GM18907 (cell line): Measurements from ENCODE around the gene CLCNKB.
"Not testable (repeated sequence)": the region's sequence is repeated elsewhere in the genome, so short reads cannot be mapped to it uniquely, and the experiment has no call there.

ENCODE experiments used
- ATAC-seq: cut with Tn5 transposase; IDR thresholded peaks from one replicate; pipeline ENCODE4 v1.9.1; 2021; ENCODE audit warnings: mild to moderate bottlenecking, moderate library complexity; ENCODE audit not compliant: unreplicated experiment

The CLCNKB gene

DNA sequence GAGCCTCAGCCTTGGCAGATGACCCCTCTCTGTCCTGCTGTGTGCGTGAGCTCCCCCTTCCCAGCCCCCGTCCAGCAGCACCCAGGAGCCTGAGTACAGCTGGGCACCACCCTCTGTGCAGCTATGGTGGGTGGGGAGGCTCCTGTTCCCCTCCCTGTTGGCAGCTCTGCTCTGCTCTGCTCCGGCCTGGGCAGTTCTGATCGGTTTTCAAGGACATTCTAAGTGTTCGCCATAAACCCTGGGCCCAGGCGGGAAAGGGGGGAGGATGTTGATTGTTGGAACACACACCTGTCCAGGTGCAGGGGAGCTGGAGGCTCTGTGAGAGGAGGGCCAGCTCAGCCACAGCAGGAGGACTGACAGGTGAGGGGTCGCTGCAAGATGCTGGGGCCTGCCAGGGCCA, at the start of gene CLCNKB:
Gene CLCNKB, plus strand, starts transcription at position 262 of the 400 bp plus-strand sequence. CDS start 711 bp downstream, outside the sequence.
- ATAC-seq, result no peak

GRCh38 chr1:15994081-15994480, 49.5 kb upstream of the CLCNKB start:
- ATAC-seq, result no peak

- no peak for ATAC-seq
Measured at GRCh38 chr1:15994590-15995351, 48.8 kb upstream of the CLCNKB start.

GRCh38 chr1:15997076-15997585, 46.5 kb upstream of the CLCNKB start:
- ATAC-seq, result no peak

DNA sequence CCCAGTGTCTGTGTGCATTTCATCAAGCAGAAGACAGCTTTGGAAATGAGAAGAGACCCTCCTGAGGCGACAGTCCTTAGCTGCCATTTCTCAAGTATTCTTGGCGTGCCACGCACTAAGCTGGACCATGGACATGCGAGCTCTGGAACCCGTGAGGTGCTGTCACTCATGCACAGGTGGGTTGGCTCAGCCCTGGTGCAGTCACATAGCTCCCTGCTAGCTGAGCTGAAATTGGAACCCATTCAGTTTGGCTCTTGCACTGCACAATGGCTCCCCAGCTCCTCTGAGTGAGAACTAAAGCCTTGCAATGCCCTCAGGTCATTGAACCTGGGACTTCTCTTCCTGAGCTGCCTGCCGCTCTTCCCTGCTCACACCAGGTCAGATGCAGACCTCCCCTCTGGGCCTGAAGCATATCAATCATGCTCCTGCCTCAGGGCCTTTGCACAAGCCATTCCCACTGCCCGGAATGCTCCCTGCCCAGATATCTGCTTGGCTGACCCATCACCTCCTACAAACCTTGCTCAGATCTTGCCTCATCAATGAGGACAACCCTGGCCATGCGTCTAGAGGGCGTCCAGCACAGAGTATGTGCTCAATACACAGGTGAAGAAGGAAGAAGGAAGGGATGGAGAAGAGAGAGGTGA, 45.8 kb upstream of the CLCNKB start:
- ATAC-seq, result no peak

GRCh38 chr1:15998929-15999328, 44.7 kb upstream of the CLCNKB start:
- ATAC-seq, result no peak

DNA sequence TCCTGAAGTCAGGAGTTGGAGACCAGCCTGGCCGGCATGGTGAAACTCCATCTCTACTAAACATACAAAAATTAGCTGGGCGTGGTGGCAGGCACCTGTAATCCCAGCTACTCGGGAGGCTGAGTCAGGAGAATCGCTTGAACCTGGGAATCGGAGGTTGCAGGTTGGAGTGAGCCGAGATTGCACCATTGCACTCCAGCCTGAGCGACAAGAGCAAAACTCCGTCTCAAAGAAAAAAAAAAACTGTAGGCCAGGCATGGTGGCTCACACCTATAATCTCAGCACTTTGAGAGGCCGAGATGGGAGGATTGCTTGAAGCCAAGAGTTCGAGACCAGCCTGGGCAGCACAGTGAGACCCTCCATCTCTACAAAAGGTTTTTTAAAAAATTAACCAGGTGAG, 42.3 kb upstream of the CLCNKB start:
- ATAC-seq, result not testable (repeated sequence)

- no peak for ATAC-seq
Measured at GRCh38 chr1:16005597-16005996, 38.0 kb upstream of the CLCNKB start.

- no peak for ATAC-seq
Measured at GRCh38 chr1:16006010-16006409, 37.6 kb upstream of the CLCNKB start.

DNA sequence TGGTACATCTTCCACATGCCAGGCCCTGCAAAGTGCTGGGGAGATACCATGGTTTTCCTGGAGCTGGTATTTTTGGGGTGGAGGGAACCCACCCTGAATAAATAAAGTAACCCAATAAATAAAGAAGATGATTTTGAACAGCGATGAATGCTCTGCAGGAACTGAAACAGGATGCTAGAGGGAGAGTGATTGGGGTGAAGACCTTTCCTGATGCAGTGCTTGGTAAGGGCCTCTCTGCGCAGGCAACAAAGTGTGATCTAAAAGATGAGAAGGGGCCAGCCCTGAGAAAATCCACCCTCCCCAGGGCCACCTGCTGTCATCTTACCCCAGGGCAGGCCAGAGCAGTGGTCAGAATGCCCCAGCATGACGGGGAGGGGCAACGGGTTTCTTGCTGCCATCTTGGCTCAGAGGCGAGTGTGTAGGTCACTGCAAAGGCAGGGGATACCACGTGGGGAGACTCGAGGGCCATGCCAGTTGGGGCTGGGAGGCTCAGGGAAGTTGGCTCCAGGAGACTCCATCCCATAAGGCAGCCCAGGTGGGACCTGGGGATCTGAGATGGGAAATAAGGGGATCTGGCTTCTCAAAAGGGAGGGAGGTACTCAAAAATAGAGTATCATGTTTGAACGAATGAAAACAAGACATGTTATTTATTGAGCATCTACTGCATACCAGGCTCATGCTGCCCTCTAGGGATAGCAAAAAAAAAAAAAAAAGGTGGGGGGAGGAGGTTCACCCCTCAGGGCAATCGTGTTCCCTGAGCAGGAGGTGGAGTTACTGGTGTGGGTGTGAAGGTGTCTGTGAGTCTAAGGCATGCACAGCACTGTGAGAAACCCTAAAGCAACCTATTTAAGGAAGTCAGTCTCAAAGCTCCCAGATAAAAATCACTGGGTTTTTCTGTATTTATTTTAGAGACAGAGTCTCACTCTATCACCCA, 36.8 kb upstream of the CLCNKB start:
- ATAC-seq, result no peak

GRCh38 chr1:16007671-16008341, 35.8 kb upstream of the CLCNKB start:
- no peak for ATAC-seq

- no peak for ATAC-seq
Measured at GRCh38 chr1:16009030-16009460, 34.5 kb upstream of the CLCNKB start.

DNA sequence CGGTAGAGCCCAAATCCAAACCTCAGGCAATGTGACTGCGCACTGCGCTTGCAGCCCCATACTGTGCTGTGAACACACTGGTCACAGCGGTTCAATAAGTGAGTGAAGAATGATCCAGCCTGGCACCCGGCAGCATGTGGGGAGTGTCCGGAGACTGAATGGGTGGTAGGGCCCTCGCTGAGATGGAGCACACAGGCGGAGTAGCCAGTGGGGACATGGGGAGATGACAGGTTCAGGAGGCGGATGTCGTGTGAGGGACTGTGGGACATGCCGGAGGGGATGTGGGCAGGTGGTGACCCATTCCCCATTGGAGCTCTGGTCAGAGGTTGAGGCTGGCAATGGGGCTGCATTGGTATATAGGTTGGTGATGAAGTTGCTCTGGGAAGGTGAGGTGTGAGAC, 33.9 kb upstream of the CLCNKB start:
- no peak for ATAC-seq

DNA sequence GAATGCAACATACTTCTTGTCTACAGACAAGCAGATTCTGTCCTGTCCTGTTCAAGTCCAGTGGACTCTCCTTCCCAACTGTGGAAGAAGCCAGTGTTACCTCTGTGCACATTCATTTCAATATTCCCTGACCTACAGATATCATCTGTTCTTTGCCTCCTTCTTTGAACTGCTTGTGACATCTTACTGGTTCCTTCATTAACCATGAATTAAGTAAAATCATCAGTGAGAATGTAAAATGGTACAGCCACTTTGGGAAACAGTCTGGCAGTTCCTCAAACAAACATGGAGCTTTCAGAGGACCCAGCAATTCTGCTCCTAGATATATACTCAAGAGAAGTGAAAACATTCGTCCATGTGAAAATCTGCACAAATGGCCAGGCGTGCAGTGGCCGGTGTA, 32.7 kb upstream of the CLCNKB start:
- ATAC-seq, result no peak

DNA sequence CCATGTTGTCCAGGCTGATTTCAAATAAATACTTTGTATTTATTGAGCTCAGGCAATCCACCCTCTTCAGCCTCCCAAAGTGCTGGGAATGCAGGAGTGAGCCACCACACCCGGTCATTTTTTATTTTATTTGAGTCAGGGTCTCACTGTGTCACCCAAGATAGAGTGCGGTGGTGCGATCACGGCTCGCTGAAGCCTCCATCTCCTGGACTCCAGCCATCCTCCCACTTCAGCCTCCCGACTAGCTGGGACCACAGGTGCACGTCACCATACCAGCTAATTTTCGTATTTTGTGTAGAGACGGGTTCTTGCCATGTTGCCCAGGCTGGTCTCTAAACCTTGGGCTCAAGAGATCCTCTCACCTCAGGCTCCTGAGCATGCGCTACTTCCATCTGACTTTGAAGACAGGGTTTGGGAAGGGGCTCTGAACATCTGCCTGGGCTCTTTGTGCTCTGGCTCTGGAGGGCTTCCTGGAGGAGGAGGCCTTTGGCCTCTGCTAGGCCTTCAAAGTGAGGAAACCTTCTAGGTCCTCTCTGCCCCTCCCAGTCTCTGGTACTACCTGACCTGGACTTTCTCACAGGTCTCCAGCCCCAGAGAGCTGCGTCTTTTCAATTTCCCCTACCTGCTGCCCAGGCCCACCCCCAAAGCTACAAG, 31.5 kb upstream of the CLCNKB start:
- no peak for ATAC-seq

GRCh38 chr1:16012590-16013219, 30.9 kb upstream of the CLCNKB start:
- no peak for ATAC-seq

- no peak for ATAC-seq
Measured at GRCh38 chr1:16013220-16013907, 30.2 kb upstream of the CLCNKB start.

DNA sequence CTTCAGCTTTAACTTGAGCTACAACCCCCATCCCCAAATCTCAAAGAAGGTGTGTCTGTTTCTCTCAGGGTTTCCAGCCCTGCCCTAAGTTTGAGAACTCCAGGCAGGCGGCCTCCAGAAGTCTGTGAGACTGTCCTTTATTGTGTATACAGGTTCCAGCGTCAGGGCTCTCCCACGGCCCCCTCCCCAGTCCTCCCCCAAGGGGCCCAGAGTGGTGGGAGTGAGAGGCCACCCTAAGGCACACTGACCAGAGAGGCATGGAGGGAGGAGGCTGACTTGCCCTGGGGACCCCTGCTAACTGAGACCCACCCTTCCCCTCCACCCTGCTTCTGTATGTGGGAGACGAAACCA, 29.7 kb upstream of the CLCNKB start:
- ATAC-seq, result no peak
